ENCODE data around the gene IMMP2L. TPM values are rescaled to one million over a fixed set of nuclear protein-coding genes. Genes with fewer than 3 reads are reported as not detected.

IMMP2L gene
- total RNA-seq, 1 donor from 2014 or later = 11.2 TPM

DNA sequence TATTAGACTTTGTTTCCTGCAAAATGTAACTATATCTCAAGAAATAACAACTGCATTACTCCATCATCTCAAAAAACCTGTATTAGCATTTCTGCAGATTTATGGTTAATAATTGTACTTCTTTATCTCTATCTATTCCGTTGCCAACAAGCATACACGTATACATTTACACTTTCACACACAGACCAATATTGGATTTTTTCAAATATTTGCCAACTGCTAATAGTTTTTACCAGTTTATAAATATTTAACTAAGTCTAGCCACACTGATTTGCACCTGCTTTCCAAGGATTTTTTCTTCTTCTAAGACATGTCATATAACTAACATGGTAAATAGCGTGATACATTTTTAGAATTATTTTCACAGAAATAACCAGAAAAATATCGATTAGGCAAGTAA lies 459.2 kb downstream of the IMMP2L start:
- H3K4me3 Mint-ChIP-seq (ENCODE audit: unreplicated experiment) = no peak overlapping the region
- no peaks in the 10 kb centered on the region for H3K27me3 Mint-ChIP-seq (ENCODE audit: unreplicated experiment)
- no peak overlapping the region for H3K27ac Mint-ChIP-seq (ENCODE audit: unreplicated experiment)
- no peaks in the 10 kb centered on the region for H3K36me3 Mint-ChIP-seq (ENCODE audit: low read depth, unreplicated experiment)
- no peaks in the 10 kb centered on the region for H3K9me3 Mint-ChIP-seq (ENCODE audit: unreplicated experiment)
- DNase-seq (ENCODE audit: low spot score) = no peak
- H3K4me1 Mint-ChIP-seq (ENCODE audit: unreplicated experiment) = peaks cover 4% of the 10 kb centered on the region
- TF ChIP-seq, protein P1, sequence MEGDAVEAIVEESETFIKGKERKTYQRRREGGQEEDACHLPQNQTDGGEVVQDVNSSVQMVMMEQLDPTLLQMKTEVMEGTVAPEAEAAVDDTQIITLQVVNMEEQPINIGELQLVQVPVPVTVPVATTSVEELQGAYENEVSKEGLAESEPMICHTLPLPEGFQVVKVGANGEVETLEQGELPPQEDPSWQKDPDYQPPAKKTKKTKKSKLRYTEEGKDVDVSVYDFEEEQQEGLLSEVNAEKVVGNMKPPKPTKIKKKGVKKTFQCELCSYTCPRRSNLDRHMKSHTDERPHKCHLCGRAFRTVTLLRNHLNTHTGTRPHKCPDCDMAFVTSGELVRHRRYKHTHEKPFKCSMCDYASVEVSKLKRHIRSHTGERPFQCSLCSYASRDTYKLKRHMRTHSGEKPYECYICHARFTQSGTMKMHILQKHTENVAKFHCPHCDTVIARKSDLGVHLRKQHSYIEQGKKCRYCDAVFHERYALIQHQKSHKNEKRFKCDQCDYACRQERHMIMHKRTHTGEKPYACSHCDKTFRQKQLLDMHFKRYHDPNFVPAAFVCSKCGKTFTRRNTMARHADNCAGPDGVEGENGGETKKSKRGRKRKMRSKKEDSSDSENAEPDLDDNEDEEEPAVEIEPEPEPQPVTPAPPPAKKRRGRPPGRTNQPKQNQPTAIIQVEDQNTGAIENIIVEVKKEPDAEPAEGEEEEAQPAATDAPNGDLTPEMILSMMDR (IDR thresholded peaks at IDR 0.05; ENCODE audit: unreplicated experiment) = no peak

DNA sequence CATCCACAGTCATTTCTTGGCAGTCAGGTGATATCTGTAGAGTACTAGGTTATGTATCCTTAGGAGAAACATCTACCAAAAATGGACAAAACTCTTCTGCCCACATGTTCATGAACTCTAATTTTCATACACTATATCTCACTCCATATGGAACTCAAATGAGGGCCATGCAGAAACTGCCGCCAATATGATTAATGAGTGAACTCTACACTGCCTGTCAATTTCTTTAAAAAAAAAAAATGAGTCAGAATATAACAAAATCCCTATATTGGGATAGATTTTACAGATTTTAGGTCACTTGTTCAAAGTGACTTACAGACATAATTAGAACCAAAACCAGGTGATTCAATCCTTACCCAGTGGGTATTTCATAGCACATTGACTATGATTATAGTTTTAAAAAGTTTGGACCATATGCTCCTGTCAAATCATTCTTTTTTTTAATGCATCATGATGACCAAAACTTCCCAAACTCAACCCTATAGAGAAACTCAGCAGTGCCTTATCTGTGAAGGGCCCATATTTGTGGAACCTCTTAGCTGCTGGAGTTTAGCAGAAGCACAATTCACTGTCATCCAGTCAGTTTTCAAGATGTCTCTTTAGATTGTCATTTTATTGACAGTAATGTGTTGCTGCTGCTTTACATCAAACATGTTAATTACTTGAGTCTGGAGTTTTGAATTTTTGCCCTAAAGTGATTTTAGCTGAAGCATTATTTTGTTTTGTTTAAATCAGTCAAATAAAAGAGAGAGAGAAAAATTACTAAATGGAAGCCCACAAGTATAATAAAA lies 460.2 kb downstream of the IMMP2L start:
- Mint-ChIP-seq H3K9me3 (ENCODE audit: unreplicated experiment) (no peaks in the 10 kb centered on the region), H3K36me3 (ENCODE audit: low read depth, unreplicated experiment) (no peaks in the 10 kb centered on the region), H3K27ac (ENCODE audit: unreplicated experiment) (no peak overlapping the region), H3K27me3 (ENCODE audit: unreplicated experiment) (no peaks in the 10 kb centered on the region), H3K4me3 (ENCODE audit: unreplicated experiment) (no peak overlapping the region), H3K4me1 (ENCODE audit: unreplicated experiment) (peaks cover 4% of the 10 kb centered on the region)
- TF ChIP-seq, protein P1 (IDR thresholded peaks at IDR 0.05; ENCODE audit: unreplicated experiment) = no peak
- no peak for DNase-seq (ENCODE audit: low spot score)

DNA sequence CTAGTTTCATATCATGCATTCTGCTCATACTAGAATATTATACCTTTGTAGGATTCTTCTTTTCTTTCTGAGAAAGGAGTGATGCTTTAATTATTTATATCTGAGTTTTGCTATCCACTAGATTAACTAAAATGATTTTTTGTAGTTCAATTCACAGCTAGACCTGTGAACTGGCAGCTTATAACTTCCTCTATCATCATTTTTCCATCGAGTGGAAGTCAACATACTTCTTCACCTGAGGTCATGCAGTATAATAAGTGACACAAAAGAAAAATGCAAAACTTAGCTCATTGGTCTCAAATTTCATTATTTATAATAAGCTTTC lies 463.4 kb downstream of the IMMP2L start:
- no peak overlapping the region for H3K27ac Mint-ChIP-seq (ENCODE audit: unreplicated experiment)
- H3K27me3 Mint-ChIP-seq (ENCODE audit: unreplicated experiment) = no peaks in the 10 kb centered on the region
- TF ChIP-seq, protein P1 (IDR thresholded peaks at IDR 0.05; ENCODE audit: unreplicated experiment) = no peak
- no peaks in the 10 kb centered on the region for H3K4me1 Mint-ChIP-seq (ENCODE audit: unreplicated experiment)
- H3K9me3 Mint-ChIP-seq (ENCODE audit: unreplicated experiment) = no peaks in the 10 kb centered on the region
- no peak for DNase-seq (ENCODE audit: low spot score)
- H3K4me3 Mint-ChIP-seq (ENCODE audit: unreplicated experiment) = no peak overlapping the region
- H3K36me3 Mint-ChIP-seq (ENCODE audit: low read depth, unreplicated experiment) = no peaks in the 10 kb centered on the region

DNA sequence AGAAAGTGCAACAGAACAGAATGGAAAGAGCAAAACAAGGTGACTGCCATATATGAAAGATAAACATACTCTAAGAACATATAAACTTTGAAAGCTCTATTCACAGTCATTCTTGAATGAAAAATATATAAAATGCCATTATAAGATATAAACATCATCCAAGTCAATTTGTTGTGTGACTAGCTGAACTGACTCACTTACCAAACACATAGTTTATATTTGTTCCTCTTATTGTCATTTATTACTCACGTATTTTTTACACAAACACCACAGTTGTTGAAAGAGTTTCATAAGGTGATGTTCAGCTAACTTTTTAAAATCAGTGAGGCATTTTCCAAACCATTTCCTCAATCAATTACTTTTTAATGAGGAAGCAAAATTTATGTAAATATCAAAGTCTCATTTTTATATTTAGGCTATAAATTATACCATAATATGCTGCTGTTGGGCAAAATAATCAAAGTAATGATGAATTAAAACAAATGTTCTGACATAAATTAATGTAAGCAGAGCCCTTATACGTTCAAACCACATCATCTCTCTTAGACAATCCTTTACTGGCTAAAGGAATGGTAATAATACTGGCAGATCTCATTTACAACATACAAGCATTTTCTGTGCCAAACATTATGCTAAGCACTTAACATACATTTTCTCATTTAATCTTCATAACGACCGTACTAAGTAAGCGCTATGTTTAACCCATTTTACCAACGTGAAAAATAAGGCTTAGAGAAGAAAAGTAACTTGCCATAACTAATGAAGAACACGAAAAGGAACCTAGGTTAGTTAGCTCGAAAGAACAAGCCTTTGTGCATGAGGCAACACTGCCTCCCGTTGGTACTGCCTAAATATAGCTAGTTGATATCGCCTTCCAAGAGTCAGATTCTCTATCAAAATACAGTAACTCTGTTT lies 464.0 kb downstream of the IMMP2L start:
- Mint-ChIP-seq H3K27me3 (ENCODE audit: unreplicated experiment) (no peaks in the 10 kb centered on the region), H3K27ac (ENCODE audit: unreplicated experiment) (no peak overlapping the region), H3K36me3 (ENCODE audit: low read depth, unreplicated experiment) (no peaks in the 10 kb centered on the region), H3K4me1 (ENCODE audit: unreplicated experiment) (no peaks in the 10 kb centered on the region), H3K4me3 (ENCODE audit: unreplicated experiment) (no peak overlapping the region), H3K9me3 (ENCODE audit: unreplicated experiment) (no peaks in the 10 kb centered on the region)
- peak; percentile 33 for DNase-seq (ENCODE audit: low spot score)
- TF ChIP-seq, protein P1 (IDR thresholded peaks at IDR 0.05; ENCODE audit: unreplicated experiment) = no peak

DNA sequence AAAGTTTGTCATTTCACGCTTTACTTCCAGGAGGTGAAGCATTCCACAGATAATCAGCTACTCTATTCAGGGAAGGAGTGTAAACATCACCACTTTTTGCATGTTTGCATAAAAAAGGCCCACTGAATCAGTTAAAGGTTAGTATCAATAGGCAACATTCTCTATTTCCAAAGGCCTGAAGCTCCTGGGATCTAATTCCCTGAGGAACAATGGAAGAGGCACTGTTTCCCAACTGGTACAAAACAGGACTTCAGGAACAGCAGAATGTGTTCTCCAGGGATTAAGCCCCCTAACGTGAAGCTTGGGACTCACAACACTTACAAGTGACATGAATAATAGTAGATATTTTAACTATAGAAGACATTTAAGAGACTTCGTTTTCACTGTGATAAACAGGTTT lies 465.3 kb downstream of the IMMP2L start:
- H3K36me3 Mint-ChIP-seq (ENCODE audit: low read depth, unreplicated experiment) = no peaks in the 10 kb centered on the region
- DNase-seq (ENCODE audit: low spot score) = no peak
- TF ChIP-seq, protein P1 (IDR thresholded peaks at IDR 0.05; ENCODE audit: unreplicated experiment) = no peak
- H3K27ac Mint-ChIP-seq (ENCODE audit: unreplicated experiment) = no peak overlapping the region
- H3K9me3 Mint-ChIP-seq (ENCODE audit: unreplicated experiment) = no peaks in the 10 kb centered on the region
- H3K27me3 Mint-ChIP-seq (ENCODE audit: unreplicated experiment) = peaks cover 1% of the 10 kb centered on the region
- H3K4me1 Mint-ChIP-seq (ENCODE audit: unreplicated experiment) = peaks cover 3% of the 10 kb centered on the region
- no peak overlapping the region for H3K4me3 Mint-ChIP-seq (ENCODE audit: unreplicated experiment)
